Right lobe of liver (tissue), 4 donors: ENCODE measurements around the gene HMOX2.

Source experiments
- POLR2A ChIP-seq: fragments of 450-650 bp; IDR thresholded peaks from one replicate; pipeline ENCODE4 v1.6.1; 2017; ENCODE audit warnings: antibody characterized with exemption, mild to moderate bottlenecking
- TF ChIP-seq, protein P1 (sequence below), 4 donors: fragments of 200-600 bp in 3 of 4; fragments of 450-650 bp in 1 of 4; IDR thresholded peaks; one replicate each; pipeline versions ENCODE4 v1.5.1 to v1.8.0; 2016 to 2022; ENCODE audit warnings: antibody characterized with exemption in 4 of 4, mild to moderate bottlenecking in 2 of 4
- donor health status: DM: no; HTN: no; CAD: no.
- donor health status: DM: no; HTN: no; CAD: no.
- donor health status: DM: no; HTN: yes; CAD: no.

DNA sequence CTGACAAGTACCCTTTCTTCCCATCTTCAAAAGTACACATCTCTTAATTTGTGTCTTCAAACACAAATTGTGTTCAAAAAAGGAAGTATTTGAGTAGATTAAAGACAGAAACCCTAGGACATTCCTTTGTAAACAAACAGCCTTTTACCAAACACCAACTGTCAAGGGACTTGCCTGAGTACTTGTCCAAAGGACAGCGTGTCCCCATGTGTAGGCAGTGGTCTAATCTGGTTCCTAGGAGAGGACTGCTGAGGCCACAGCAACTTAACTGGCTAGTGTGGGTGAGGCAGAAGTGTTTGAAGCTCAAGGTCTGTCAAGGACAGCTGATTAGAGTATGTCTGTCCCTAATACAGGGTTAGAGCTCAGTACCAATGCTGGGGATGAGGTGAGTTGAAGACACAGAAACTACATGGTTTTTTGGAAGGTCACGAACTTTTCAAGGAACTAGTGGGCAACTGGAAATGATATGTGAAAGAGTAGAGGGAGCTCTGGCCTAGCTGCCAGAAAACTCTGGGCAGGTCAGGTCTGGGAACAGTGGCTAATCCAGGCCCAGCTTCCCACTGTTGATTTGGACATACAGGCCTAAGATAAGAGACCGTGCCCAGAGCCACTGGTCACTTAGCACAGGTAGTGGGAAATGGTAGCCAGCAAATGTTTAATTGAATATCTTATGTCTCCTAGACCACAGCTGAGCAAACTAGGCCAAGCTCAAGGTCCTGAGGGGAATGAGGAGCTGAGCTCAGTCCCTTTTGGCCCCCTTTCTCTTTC, 10.1 kb downstream of the HMOX2 start:
- TF ChIP-seq, protein P1, sequence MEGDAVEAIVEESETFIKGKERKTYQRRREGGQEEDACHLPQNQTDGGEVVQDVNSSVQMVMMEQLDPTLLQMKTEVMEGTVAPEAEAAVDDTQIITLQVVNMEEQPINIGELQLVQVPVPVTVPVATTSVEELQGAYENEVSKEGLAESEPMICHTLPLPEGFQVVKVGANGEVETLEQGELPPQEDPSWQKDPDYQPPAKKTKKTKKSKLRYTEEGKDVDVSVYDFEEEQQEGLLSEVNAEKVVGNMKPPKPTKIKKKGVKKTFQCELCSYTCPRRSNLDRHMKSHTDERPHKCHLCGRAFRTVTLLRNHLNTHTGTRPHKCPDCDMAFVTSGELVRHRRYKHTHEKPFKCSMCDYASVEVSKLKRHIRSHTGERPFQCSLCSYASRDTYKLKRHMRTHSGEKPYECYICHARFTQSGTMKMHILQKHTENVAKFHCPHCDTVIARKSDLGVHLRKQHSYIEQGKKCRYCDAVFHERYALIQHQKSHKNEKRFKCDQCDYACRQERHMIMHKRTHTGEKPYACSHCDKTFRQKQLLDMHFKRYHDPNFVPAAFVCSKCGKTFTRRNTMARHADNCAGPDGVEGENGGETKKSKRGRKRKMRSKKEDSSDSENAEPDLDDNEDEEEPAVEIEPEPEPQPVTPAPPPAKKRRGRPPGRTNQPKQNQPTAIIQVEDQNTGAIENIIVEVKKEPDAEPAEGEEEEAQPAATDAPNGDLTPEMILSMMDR (IDR thresholded peaks at IDR 0.05) = no peak
- TF ChIP-seq POLR2A = no peak
